Memory B cell (primary cell): ENCODE data around the gene PTTG1.

Experiments used
- ATAC-seq: fragments of 150-1000 bp; cut with Tn5 transposase; 2 replicates; pipeline ENCODE4 v1.10.0; 2021; ENCODE audit warnings: low read depth, mild to moderate bottlenecking, moderate library complexity
- DNase-seq, 2 donors: peaks; one replicate each; pipeline ENCODE4 v3.0.0; 2022; ENCODE audit warnings: low spot score in 2 of 2
- H3K27ac Mint-ChIP-seq: one replicate; pipeline ENCODE4 v1.8.0; 2022; ENCODE audit warnings: mild to moderate bottlenecking, moderate library complexity, mixed read lengths
- H3K27me3 Mint-ChIP-seq: one replicate; pipeline ENCODE4 v1.8.0; 2022; ENCODE audit warnings: mixed read lengths
- H3K36me3 Mint-ChIP-seq: one replicate; pipeline ENCODE4 v1.8.0; 2022; ENCODE audit warnings: mild to moderate bottlenecking, mixed read lengths
- H3K4me1 Mint-ChIP-seq: one replicate; pipeline ENCODE4 v1.8.0; 2022; ENCODE audit warnings: mixed read lengths
- H3K4me3 Mint-ChIP-seq: one replicate; pipeline ENCODE4 v1.8.0; 2022; ENCODE audit warnings: mild to moderate bottlenecking, moderate library complexity, mixed read lengths
- H3K9me3 Mint-ChIP-seq: one replicate; pipeline ENCODE4 v1.8.0; 2022; ENCODE audit warnings: mixed read lengths

PTTG1 gene

GRCh38 chr5:160397492-160397891, 24.2 kb upstream of the PTTG1 start:
- H3K9me3 Mint-ChIP-seq: no peaks in the 10 kb centered on the region
- no peak for DNase-seq
- H3K36me3 Mint-ChIP-seq: no peaks in the 10 kb centered on the region
- H3K27me3 Mint-ChIP-seq: no peaks in the 10 kb centered on the region
- H3K4me1 Mint-ChIP-seq: peaks cover 11% of the 10 kb centered on the region
- no peak for ATAC-seq
- H3K4me3 Mint-ChIP-seq: no peak overlapping the region
- H3K27ac Mint-ChIP-seq: no peak overlapping the region

- H3K9me3 Mint-ChIP-seq: no peaks in the 10 kb centered on the region
These were observed 22.8 kb upstream of the PTTG1 start for GRCh38 chr5:160398806-160399205.

GRCh38 chr5:160399402-160400353, 22.0 kb upstream of the PTTG1 start, which contains the start of gene FAM200C:
TSS of gene FAM200C (minus strand) at chr5:160400054. CDS start at chr5:160395490, 4,564 bp downstream.
- DNase-seq (peak; percentile 33 to 43), ATAC-seq (peak; percentile 77)
- Mint-ChIP-seq H3K36me3 (peaks cover 15% of the 10 kb centered on the region), H3K4me3 (peak within 1 kb of the TSS; percentile 81), H3K27me3 (no peaks in the 10 kb centered on the region), H3K4me1 (peaks cover 11% of the 10 kb centered on the region), H3K9me3 (no peaks in the 10 kb centered on the region), H3K27ac (peak within 1 kb of the TSS; percentile 78)

More at GRCh38 chr5:160398806-160399205, 22.8 kb upstream of the PTTG1 start:
- H3K27me3 Mint-ChIP-seq: no peaks in the 10 kb centered on the region
- H3K4me1 Mint-ChIP-seq: peaks cover 11% of the 10 kb centered on the region
- H3K27ac Mint-ChIP-seq: peak overlapping the region; percentile 78
- DNase-seq (no peak), ATAC-seq (no peak)
- H3K36me3 Mint-ChIP-seq: peaks cover 8% of the 10 kb centered on the region
- H3K4me3 Mint-ChIP-seq: peak overlapping the region; percentile 81

- DNase-seq: peak; percentile 91 to 95
- H3K4me1 Mint-ChIP-seq: peaks cover 42% of the 10 kb centered on the region
These were observed 2.8 kb upstream of the PTTG1 start, which contains the start of gene SLU7 for GRCh38 chr5:160418561-160419457. TSS of gene SLU7 (minus strand) at chr5:160419081. CDS start at chr5:160415294, 3,787 bp downstream.

GRCh38 chr5:160419458-160420330, 2.0 kb upstream of the PTTG1 start:
- H3K4me1 Mint-ChIP-seq: peaks cover 43% of the 10 kb centered on the region
- H3K36me3 Mint-ChIP-seq: peaks cover 14% of the 10 kb centered on the region
- no peaks in the 10 kb centered on the region for H3K27me3 Mint-ChIP-seq
- ATAC-seq: no peak
- peak overlapping the region; percentile 95 for H3K4me3 Mint-ChIP-seq
- peak overlapping the region; percentile 99 for H3K27ac Mint-ChIP-seq
- H3K9me3 Mint-ChIP-seq: no peaks in the 10 kb centered on the region
- no peak for DNase-seq

More at GRCh38 chr5:160418561-160419457, 2.8 kb upstream of the PTTG1 start, which contains the start of gene SLU7:
- Mint-ChIP-seq H3K27me3 (no peaks in the 10 kb centered on the region), H3K4me3 (peak within 1 kb of the TSS; percentile 95), H3K9me3 (no peaks in the 10 kb centered on the region), H3K36me3 (peaks cover 14% of the 10 kb centered on the region), H3K27ac (peak within 1 kb of the TSS; percentile 99)
- ATAC-seq: peak; percentile 80

- DNase-seq (no peak), ATAC-seq (no peak)
- Mint-ChIP-seq H3K4me3 (peak overlapping the region; percentile 95), H3K27ac (peak overlapping the region; percentile 99), H3K4me1 (peaks cover 45% of the 10 kb centered on the region), H3K9me3 (no peaks in the 10 kb centered on the region), H3K27me3 (no peaks in the 10 kb centered on the region), H3K36me3 (peaks cover 13% of the 10 kb centered on the region)
These were observed 1.4 kb upstream of the PTTG1 start for GRCh38 chr5:160420331-160420610.

- Mint-ChIP-seq H3K4me3 (peak overlapping the region; percentile 17), H3K4me1 (peaks cover 30% of the 10 kb centered on the region), H3K9me3 (no peaks in the 10 kb centered on the region), H3K27me3 (no peaks in the 10 kb centered on the region), H3K36me3 (peaks cover 2% of the 10 kb centered on the region), H3K27ac (no peak overlapping the region)
- DNase-seq (no peak), ATAC-seq (no peak)
These were observed 1.4 kb downstream of the PTTG1 start for GRCh38 chr5:160423099-160423498.

- DNase-seq: no peak
- no peaks in the 10 kb centered on the region for H3K27me3 Mint-ChIP-seq
- no peak for ATAC-seq
These were observed 6.0 kb downstream of the PTTG1 start for GRCh38 chr5:160427607-160428006.

GRCh38 chr5:160432196-160432595, 10.5 kb downstream of the PTTG1 start:
- Mint-ChIP-seq H3K36me3 (peaks cover 3% of the 10 kb centered on the region), H3K4me3 (no peak overlapping the region), H3K9me3 (no peaks in the 10 kb centered on the region), H3K27me3 (peaks cover 2% of the 10 kb centered on the region), H3K4me1 (peaks cover 26% of the 10 kb centered on the region), H3K27ac (no peak overlapping the region)
- peak; percentile 61 for ATAC-seq
- DNase-seq: no peak

More at GRCh38 chr5:160427607-160428006, 6.0 kb downstream of the PTTG1 start:
- Mint-ChIP-seq H3K4me3 (no peak overlapping the region), H3K27ac (no peak overlapping the region), H3K4me1 (peaks cover 20% of the 10 kb centered on the region), H3K36me3 (peaks cover 5% of the 10 kb centered on the region), H3K9me3 (no peaks in the 10 kb centered on the region)

GRCh38 chr5:160432787-160433186, 11.1 kb downstream of the PTTG1 start:
- H3K36me3 Mint-ChIP-seq: peaks cover 3% of the 10 kb centered on the region
- H3K27me3 Mint-ChIP-seq: peaks cover 2% of the 10 kb centered on the region
- DNase-seq: no peak
- H3K27ac Mint-ChIP-seq: no peak overlapping the region
- H3K9me3 Mint-ChIP-seq: no peaks in the 10 kb centered on the region
- peaks cover 26% of the 10 kb centered on the region for H3K4me1 Mint-ChIP-seq
- ATAC-seq: no peak
- H3K4me3 Mint-ChIP-seq: no peak overlapping the region

- peak overlapping the region; percentile 6 for H3K27ac Mint-ChIP-seq
- peaks cover 31% of the 10 kb centered on the region for H3K4me1 Mint-ChIP-seq
- H3K36me3 Mint-ChIP-seq: peaks cover 1% of the 10 kb centered on the region
- peak overlapping the region; percentile 21 for H3K4me3 Mint-ChIP-seq
- ATAC-seq (peak; percentile 61), DNase-seq (peak; percentile 32 to 36)
- H3K27me3 Mint-ChIP-seq: peaks cover 2% of the 10 kb centered on the region
- H3K9me3 Mint-ChIP-seq: no peaks in the 10 kb centered on the region
These were observed 12.4 kb downstream of the PTTG1 start for GRCh38 chr5:160434022-160434531.

- Mint-ChIP-seq H3K27ac (peak overlapping the region; percentile 3), H3K9me3 (no peaks in the 10 kb centered on the region), H3K4me3 (no peak overlapping the region), H3K27me3 (peaks cover 2% of the 10 kb centered on the region), H3K4me1 (peaks cover 31% of the 10 kb centered on the region), H3K36me3 (no peaks in the 10 kb centered on the region)
- no peak for ATAC-seq
- DNase-seq: no peak
These were observed 13.9 kb downstream of the PTTG1 start for GRCh38 chr5:160435532-160435931.

GRCh38 chr5:160436017-160436416, 14.4 kb downstream of the PTTG1 start:
- Mint-ChIP-seq H3K27ac (peak overlapping the region; percentile 3), H3K27me3 (peaks cover 2% of the 10 kb centered on the region), H3K9me3 (no peaks in the 10 kb centered on the region), H3K4me3 (no peak overlapping the region), H3K36me3 (no peaks in the 10 kb centered on the region), H3K4me1 (peaks cover 31% of the 10 kb centered on the region)
- DNase-seq: no peak
- no peak for ATAC-seq
